Esophagus muscularis mucosa (tissue), 4 donors: Measurements from ENCODE around the gene CHGA. TPM values are rescaled to one million over a fixed set of nuclear protein-coding genes. Genes with fewer than 3 reads are reported as not detected.

Source experiments
- DNase-seq: peaks from one replicate; pipeline ENCODE4 v3.0.0-alpha.2; 2017; ENCODE audit errors: extremely low spot score
- H3K27ac ChIP-seq, 4 donors: fragments of 200-600 bp; sonication (generic); replicated peaks in 1 of 4; 1 replicate in 3 of 4; 2 replicates in 1 of 4; pipeline ENCODE4 v1.5.1; 2016 to 2019; ENCODE audit warnings: mild to moderate bottlenecking in 1 of 4
- H3K27me3 ChIP-seq, 4 donors: fragments of 200-600 bp; sonication (generic); one replicate each; pipeline versions ENCODE4 v1.5.1 to v1.6.0; 2016 to 2019
- H3K36me3 ChIP-seq, 4 donors: fragments of 200-600 bp; sonication (generic); one replicate each; pipeline ENCODE4 v1.5.1; 2016 to 2019
- H3K4me1 ChIP-seq, 4 donors: fragments of 200-600 bp; sonication (generic); one replicate each; pipeline ENCODE4 v1.5.1; 2016 to 2019
- H3K4me3 ChIP-seq, 4 donors: fragments of 200-600 bp; sonication (generic); 1 replicate in 2 of 4; 2 replicates in 2 of 4; pipeline ENCODE4 v1.5.1; 2016 to 2019; ENCODE audit warnings: mild to moderate bottlenecking in 4 of 4, moderate library complexity in 1 of 4
- H3K9me3 ChIP-seq, 4 donors: fragments of 200-600 bp; sonication (generic); 1 replicate in 3 of 4; 2 replicates in 1 of 4; pipeline ENCODE4 v1.5.1; 2016 to 2019
- POLR2AphosphoS5 ChIP-seq, 2 donors: sonication (generic); formaldehyde crosslinking; IDR thresholded peaks; one replicate each; pipeline ENCODE4 v1.6.1; 2017; ENCODE audit warnings: antibody characterized with exemption in 2 of 2
- WGBS: methylation state at CpG from one replicate; pipeline ENCODE4 v1.1.5; 2018; 5-methylcytosine and 5-hydroxymethylcytosine counted together
- intact Hi-C: fragments of 100-400 bp; cut with DNase I; formaldehyde crosslinking; loops from one replicate; pipeline ENCODE4 v1.15.1; 2023
- total RNA-seq, 4 donors: library from RNA; depleted of rRNA; stranded (reverse); fragments of >200 nt; gene quantifications; one replicate each; pipeline versions ENCODE4 v1.1.0 to v1.2.1, GENCODE V29; 2016
- TF ChIP-seq, protein P1 (sequence below), 3 experiments: fragments of 200-600 bp in 2 of 3; fragments of 450-650 bp in 1 of 3; sonication (generic) in 2 of 3; IDR thresholded peaks; one replicate each; pipeline ENCODE4 v1.5.1; 2017 to 2019; ENCODE audit warnings: antibody characterized with exemption in 3 of 3, mild to moderate bottlenecking in 2 of 3, moderate library complexity in 1 of 3

Gene CHGA
- total RNA-seq, 4 donors from 2014 or later = 1.2 to 2.5 (median 1.3) TPM

DNA sequence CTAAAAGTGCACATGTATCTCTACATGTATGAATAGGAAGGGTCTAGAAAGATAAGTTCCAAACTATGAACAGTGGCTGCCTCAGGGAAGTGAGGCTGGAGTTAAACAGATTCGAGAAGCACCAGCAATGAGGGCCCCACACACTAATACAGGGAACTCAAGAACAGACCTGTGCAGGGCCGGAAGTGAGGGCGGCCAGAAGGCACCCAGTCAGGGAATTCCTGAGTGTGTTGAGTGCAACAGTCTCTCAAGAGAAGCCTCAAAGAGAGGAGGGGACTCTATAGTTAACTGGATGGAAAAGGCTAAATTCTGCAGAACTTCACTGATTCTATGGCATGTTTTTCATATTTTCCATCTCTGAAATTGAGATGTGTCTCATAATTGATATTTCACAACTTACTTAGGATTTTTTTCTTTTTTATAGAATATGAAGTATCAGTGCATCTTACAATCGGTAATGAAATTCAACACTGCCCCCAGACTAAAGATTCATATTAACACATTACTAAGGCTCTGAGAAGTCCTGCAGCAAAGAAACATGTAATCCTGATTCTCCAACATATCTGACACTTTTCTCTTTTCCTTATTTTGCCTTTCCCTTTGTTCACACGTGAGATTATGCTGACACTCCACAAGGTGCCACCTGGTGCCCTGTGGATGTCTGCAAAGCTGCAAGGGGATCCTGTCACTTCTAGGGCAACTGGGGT lies 61.3 kb downstream of the CHGA start:
- no peak for DNase-seq
- Histone ChIP-seq H3K4me3 (no peak overlapping the region), H3K27ac (no peak overlapping the region), H3K36me3 (peaks cover 0 to 17% (median 0%) of the 10 kb centered on the region in 4 donors), H3K4me1 (peaks cover 40 to 62% (median 49%) of the 10 kb centered on the region in 4 donors), H3K9me3 (no peaks in the 10 kb centered on the region), H3K27me3 (no peaks in the 10 kb centered on the region)
- intact Hi-C loops = no loop called here
- TF ChIP-seq, protein P1, sequence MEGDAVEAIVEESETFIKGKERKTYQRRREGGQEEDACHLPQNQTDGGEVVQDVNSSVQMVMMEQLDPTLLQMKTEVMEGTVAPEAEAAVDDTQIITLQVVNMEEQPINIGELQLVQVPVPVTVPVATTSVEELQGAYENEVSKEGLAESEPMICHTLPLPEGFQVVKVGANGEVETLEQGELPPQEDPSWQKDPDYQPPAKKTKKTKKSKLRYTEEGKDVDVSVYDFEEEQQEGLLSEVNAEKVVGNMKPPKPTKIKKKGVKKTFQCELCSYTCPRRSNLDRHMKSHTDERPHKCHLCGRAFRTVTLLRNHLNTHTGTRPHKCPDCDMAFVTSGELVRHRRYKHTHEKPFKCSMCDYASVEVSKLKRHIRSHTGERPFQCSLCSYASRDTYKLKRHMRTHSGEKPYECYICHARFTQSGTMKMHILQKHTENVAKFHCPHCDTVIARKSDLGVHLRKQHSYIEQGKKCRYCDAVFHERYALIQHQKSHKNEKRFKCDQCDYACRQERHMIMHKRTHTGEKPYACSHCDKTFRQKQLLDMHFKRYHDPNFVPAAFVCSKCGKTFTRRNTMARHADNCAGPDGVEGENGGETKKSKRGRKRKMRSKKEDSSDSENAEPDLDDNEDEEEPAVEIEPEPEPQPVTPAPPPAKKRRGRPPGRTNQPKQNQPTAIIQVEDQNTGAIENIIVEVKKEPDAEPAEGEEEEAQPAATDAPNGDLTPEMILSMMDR (IDR thresholded peaks at IDR 0.05) = no peak
- TF ChIP-seq POLR2AphosphoS5 (IDR thresholded peaks at IDR 0.05) = no peak
- 85% methylated on average over 5 of the region's 5 CpGs for WGBS

Other genes with a start within 250 kb of the CHGA start
- gene LGMN, start 174.5 kb upstream of the CHGA start, total RNA-seq = 100 to 1,000 TPM in 1 of 4 donors, 10 to 100 TPM in 3; 64.2 to 110 (median 71.5) TPM
- 10 to 100 TPM; 33.0 to 35.4 (median 34.3) TPM for gene GOLGA5, start 128.8 kb upstream of the CHGA start, total RNA-seq
- 100 to 1,000 TPM; 108 to 221 (median 138) TPM for gene ITPK1, start 192.8 kb downstream of the CHGA start, total RNA-seq